Measurements from ENCODE around the gene CRNN.

Gene CRNN

DNA sequence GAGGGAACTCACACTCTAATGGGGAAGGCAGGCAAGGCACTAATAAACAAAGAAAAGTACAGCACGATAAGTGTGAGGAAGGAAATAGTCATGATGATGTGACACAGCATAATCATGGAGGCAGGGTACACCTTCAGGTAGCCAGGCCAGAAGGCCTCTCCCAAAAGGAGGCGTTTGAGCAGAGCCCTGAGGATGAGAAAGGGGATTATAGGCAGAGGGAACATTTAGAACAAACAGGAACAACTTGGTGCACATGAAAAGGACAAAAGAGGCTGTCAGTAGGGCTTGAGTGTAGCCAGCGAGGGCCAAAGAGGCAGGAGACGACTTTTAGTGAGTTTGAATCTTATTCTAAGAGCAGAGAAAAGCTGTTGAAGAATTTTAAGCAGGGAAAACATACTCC is 33.4 kb upstream of the CRNN start:
- Histone ChIP-seq H3K27ac (ENCODE audit: low read depth, low read length) (peak overlapping the region; percentile 56), H3K4me3 (ENCODE audit: low read length) (no peak overlapping the region), H3K36me3 (ENCODE audit: control insufficient read depth, insufficient read depth, low read length) (no peaks in the 10 kb centered on the region), H3K4me1 (ENCODE audit: control insufficient read depth, insufficient read depth, low read length) (peaks cover 14% of the 10 kb centered on the region), H3K27me3 (ENCODE audit: control insufficient read depth, insufficient read depth, low read length) (no peaks in the 10 kb centered on the region), H3K9ac (ENCODE audit: low read length) (no peak overlapping the region)

DNA sequence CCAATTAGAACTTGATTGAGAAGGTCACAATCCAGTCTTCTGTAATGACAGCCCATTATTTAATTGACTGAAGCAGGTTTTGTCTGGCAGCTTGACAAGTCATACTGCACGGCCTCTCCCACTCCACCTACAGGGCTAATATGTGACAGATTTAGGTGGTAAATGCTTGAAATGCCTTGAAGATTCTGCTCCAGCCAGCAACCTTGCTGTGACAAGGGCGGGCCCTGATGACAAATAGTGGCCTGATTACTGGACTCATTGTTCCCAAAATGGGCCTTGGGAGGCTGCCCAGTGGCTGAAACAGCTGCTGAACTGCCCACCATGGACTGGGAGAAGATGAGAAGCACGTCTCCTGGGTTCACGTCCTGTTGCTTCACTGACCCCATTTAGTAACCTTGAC is 30.0 kb upstream of the CRNN start:
- no peak overlapping the region for H3K9ac ChIP-seq (ENCODE audit: low read length)
- H3K36me3 ChIP-seq (ENCODE audit: control insufficient read depth, insufficient read depth, low read length): no peaks in the 10 kb centered on the region
- no peak overlapping the region for H3K27ac ChIP-seq (ENCODE audit: low read depth, low read length)
- H3K4me1 ChIP-seq (ENCODE audit: control insufficient read depth, insufficient read depth, low read length): peaks cover 19% of the 10 kb centered on the region
- H3K27me3 ChIP-seq (ENCODE audit: control insufficient read depth, insufficient read depth, low read length): no peaks in the 10 kb centered on the region
- no peak overlapping the region for H3K4me3 ChIP-seq (ENCODE audit: low read length)

DNA sequence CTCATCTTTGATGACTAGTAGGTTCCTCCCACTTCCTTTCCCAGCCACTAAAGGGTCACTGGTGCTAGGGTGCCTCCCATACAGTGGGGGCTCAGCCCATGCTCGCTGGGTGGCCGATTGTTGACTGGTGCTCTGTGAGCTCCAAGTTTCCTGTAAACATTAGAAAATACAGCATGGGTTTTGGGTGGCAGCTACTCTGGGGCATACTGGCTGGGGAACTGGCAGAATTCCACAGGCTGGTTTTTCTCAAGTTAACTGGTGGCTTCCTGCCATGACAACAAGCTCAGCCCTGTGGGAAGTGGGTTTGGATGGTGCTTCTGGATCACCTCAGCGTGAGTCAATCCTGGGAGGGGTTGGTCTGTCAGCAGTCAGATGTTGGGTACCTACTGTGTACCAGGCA is 28.7 kb upstream of the CRNN start:
- Histone ChIP-seq H3K27ac (ENCODE audit: low read depth, low read length) (no peak overlapping the region), H3K36me3 (ENCODE audit: control insufficient read depth, insufficient read depth, low read length) (no peaks in the 10 kb centered on the region), H3K4me3 (ENCODE audit: low read length) (no peak overlapping the region), H3K9ac (ENCODE audit: low read length) (no peak overlapping the region), H3K27me3 (ENCODE audit: control insufficient read depth, insufficient read depth, low read length) (no peaks in the 10 kb centered on the region), H3K4me1 (ENCODE audit: control insufficient read depth, insufficient read depth, low read length) (peaks cover 17% of the 10 kb centered on the region)

DNA sequence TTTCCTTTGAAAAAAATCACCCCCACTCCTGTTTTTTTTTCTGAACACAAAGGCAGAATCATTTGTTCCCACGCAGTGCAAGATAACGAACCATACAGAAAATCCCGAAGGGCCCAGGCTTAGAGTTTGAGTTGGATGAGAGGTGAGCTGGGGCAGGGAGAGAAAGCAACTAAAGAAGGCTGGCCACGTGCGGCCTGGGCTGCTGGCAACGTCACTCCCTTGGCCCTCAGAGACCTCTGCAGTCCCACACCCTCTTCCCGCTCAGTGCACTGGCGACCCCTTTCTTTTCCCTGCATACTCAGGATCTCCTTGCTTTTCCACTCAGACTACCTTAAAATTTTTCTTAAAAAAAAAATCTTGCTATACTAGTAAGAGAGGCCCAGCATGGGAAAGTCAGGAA is 28.2 kb upstream of the CRNN start:
- H3K4me1 ChIP-seq (ENCODE audit: control insufficient read depth, insufficient read depth, low read length): peaks cover 14% of the 10 kb centered on the region
- no peak overlapping the region for H3K4me3 ChIP-seq (ENCODE audit: low read length)
- no peaks in the 10 kb centered on the region for H3K36me3 ChIP-seq (ENCODE audit: control insufficient read depth, insufficient read depth, low read length)
- H3K27ac ChIP-seq (ENCODE audit: low read depth, low read length): no peak overlapping the region
- H3K9ac ChIP-seq (ENCODE audit: low read length): no peak overlapping the region
- H3K27me3 ChIP-seq (ENCODE audit: control insufficient read depth, insufficient read depth, low read length): no peaks in the 10 kb centered on the region

DNA sequence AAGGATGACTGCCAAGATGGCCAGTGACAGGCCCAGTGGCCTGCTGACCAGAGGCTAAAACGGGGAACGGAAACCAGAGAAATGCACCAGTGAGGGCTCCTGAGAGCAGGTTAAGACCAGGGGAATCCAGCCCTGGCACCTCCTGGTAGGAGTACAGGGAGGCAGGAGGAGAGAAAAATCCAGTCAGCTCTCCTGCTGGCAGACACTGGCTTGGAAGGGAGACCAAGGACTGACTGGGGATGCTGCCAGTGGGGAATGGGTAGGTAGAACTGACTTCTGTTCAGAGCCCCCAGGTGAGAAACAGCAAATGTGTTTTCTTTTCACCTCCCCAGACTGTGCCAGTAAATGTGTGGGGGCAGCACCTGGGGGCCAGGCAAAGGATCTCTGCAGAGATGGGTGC is 27.7 kb upstream of the CRNN start:
- H3K27me3 ChIP-seq (ENCODE audit: control insufficient read depth, insufficient read depth, low read length): no peaks in the 10 kb centered on the region
- H3K4me1 ChIP-seq (ENCODE audit: control insufficient read depth, insufficient read depth, low read length): peaks cover 12% of the 10 kb centered on the region
- no peak overlapping the region for H3K4me3 ChIP-seq (ENCODE audit: low read length)
- no peak overlapping the region for H3K9ac ChIP-seq (ENCODE audit: low read length)
- H3K27ac ChIP-seq (ENCODE audit: low read depth, low read length): no peak overlapping the region
- H3K36me3 ChIP-seq (ENCODE audit: control insufficient read depth, insufficient read depth, low read length): no peaks in the 10 kb centered on the region

DNA sequence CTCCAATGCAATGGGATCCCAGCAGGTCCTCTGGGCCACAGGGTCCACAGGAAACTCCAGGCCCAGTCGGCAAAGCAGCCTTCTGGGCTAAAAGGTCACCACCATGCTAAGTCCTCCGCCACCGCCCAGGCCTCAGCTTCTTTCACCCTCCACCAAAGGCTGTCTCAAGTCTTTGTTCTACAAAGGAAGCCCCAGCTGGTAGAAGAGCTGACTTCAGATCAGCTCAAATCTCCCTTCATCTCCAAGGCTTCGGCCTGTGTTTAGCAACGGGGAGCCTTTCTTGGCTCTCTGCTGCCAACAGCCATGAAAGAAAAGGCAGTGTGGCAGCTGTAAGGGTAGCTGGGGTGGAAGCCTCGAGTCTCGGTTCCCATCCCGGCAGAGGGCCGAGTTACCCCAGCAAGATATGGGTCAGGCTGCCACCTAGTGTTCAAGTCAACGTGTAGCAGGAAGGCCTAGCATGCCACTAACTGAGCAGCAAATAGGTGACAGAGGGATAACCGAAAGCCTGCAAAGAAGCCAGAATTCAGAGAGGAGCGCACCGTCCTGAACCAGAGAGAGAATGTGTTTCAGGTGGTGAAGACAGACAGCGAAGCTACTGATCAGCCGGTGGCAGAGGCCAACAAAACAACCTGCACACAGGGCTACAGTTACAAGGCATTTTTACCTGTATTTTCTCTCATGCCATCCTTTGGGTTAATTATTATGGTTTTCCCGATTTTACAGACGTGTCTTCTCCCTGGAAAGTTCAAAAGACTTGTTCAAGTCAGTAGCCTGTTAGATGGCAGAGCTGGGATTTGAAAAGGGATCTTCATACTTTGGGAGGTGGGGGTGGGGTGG is 26.8 kb upstream of the CRNN start:
- H3K9ac ChIP-seq (ENCODE audit: low read length): no peak overlapping the region

DNA sequence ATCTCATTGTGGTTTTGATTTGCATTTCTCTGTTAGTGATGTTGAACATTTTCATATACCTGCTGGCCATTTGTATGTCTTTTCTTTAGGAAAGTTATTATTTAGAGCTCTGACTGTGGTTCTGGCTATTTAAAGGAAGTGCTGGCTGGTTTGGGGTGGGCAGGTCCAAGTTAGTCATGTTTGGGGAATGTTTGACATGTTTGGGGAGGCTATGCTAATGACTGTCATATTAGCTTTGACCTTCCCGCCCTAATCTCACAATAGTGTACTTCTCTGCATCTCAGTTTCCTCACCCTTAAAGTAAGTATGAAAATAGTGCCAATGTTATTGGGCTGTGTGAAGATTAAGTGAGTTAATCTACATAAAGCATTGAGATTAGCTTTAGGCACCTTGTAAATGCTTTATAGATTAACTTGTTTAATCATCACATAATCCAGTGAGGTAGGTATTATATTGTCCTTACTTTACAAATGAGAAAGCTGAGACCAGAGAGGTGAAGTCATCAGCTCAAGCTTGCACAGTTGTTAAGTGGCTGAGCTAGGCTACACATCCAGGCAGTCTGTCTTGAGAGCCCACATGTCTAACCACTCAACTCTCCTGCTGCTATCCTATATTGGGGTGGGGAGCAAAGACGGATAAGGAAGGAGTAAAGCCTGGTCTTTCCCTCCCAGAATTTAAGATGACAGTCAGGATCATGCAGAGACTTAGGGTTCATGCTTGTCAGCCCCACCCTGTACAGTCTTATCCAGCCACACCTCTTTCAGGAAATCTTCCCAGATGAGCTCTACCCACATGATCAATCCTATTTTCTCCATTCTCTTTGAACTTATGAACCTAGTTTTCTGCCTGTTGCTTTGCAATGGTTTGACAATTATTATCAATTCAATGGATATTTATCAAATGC is 22.8 kb upstream of the CRNN start:
- Histone ChIP-seq H3K4me3 (ENCODE audit: low read length) (no peak overlapping the region), H3K27me3 (ENCODE audit: control insufficient read depth, insufficient read depth, low read length) (no peaks in the 10 kb centered on the region), H3K9ac (ENCODE audit: low read length) (no peak overlapping the region), H3K36me3 (ENCODE audit: control insufficient read depth, insufficient read depth, low read length) (no peaks in the 10 kb centered on the region), H3K27ac (ENCODE audit: low read depth, low read length) (no peak overlapping the region), H3K4me1 (ENCODE audit: control insufficient read depth, insufficient read depth, low read length) (peaks cover 5% of the 10 kb centered on the region)

More for the DNA sequence above, 26.8 kb upstream of the CRNN start:
- H3K36me3 ChIP-seq (ENCODE audit: control insufficient read depth, insufficient read depth, low read length): no peaks in the 10 kb centered on the region
- H3K27ac ChIP-seq (ENCODE audit: low read depth, low read length): no peak overlapping the region
- no peaks in the 10 kb centered on the region for H3K27me3 ChIP-seq (ENCODE audit: control insufficient read depth, insufficient read depth, low read length)
- H3K4me1 ChIP-seq (ENCODE audit: control insufficient read depth, insufficient read depth, low read length): peaks cover 12% of the 10 kb centered on the region
- H3K4me3 ChIP-seq (ENCODE audit: low read length): no peak overlapping the region

DNA sequence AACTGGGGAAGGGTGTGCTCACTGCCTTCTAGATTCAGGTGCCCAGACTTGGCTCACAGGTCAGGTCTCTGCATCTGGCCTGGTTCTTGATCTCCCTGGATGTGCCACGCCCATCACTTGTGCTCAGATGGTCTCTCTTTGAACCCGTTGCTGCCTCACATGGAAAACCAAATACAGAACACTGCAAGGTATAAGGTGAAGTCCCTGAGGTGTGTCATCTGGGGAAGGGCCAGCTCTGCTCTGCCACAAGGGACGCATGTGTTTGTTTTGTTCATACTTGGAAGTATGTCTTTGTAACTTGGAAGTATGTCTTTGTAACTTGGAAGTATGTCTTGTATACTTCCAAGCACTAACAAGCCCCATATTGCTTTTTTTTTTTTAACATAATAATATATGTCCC is 13.4 kb upstream of the CRNN start:
- H3K4me1 ChIP-seq (ENCODE audit: control insufficient read depth, insufficient read depth, low read length): no peaks in the 10 kb centered on the region
- H3K27ac ChIP-seq (ENCODE audit: low read depth, low read length): no peak overlapping the region
- H3K36me3 ChIP-seq (ENCODE audit: control insufficient read depth, insufficient read depth, low read length): no peaks in the 10 kb centered on the region
- H3K27me3 ChIP-seq (ENCODE audit: control insufficient read depth, insufficient read depth, low read length): no peaks in the 10 kb centered on the region
- no peak overlapping the region for H3K4me3 ChIP-seq (ENCODE audit: low read length)
- no peak overlapping the region for H3K9ac ChIP-seq (ENCODE audit: low read length)

DNA sequence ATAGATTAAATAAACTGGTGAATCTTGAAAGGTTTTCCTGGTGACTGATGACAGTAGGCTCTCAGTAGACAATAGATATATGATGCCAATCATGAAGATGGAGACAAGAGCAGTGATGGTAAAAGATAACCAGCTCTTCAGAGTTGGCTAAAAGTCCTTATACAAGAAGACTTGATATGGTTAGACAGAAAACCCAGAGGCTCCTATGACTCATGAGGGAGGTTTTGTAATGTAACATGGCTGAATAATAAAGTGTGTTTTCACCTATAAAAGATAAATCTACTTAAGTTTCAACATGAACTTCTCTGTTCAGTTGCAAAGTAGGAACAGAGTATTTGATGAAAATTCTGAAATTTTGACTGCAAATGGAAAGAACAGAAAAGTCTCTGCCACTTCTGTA is 12.7 kb upstream of the CRNN start:
- Histone ChIP-seq H3K36me3 (ENCODE audit: control insufficient read depth, insufficient read depth, low read length) (no peaks in the 10 kb centered on the region), H3K4me3 (ENCODE audit: low read length) (no peak overlapping the region), H3K27me3 (ENCODE audit: control insufficient read depth, insufficient read depth, low read length) (no peaks in the 10 kb centered on the region), H3K27ac (ENCODE audit: low read depth, low read length) (no peak overlapping the region), H3K9ac (ENCODE audit: low read length) (no peak overlapping the region), H3K4me1 (ENCODE audit: control insufficient read depth, insufficient read depth, low read length) (no peaks in the 10 kb centered on the region)

DNA sequence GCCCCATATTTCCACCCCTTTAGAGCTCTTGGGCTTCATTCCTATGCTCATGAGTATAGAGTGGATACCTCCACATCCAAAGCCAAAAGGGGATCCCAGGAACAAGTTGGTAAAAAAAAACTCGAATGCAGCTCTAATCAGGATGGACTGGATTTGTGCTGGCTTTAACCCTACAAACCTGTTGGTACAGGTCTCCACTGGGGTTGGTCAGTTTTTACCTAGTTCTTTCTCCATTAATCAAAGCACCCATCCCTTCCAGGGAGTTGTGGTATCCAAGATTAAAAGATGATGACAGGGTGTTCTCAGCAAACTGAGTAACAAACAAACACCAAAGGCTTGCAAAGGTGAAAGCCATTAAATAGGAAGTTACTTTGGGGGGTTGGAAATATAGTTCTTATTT is 5.9 kb upstream of the CRNN start:
- Histone ChIP-seq H3K9ac (ENCODE audit: low read length) (no peak overlapping the region), H3K4me1 (ENCODE audit: control insufficient read depth, insufficient read depth, low read length) (no peaks in the 10 kb centered on the region), H3K36me3 (ENCODE audit: control insufficient read depth, insufficient read depth, low read length) (no peaks in the 10 kb centered on the region), H3K27ac (ENCODE audit: low read depth, low read length) (no peak overlapping the region), H3K4me3 (ENCODE audit: low read length) (no peak overlapping the region), H3K27me3 (ENCODE audit: control insufficient read depth, insufficient read depth, low read length) (no peaks in the 10 kb centered on the region)

DNA sequence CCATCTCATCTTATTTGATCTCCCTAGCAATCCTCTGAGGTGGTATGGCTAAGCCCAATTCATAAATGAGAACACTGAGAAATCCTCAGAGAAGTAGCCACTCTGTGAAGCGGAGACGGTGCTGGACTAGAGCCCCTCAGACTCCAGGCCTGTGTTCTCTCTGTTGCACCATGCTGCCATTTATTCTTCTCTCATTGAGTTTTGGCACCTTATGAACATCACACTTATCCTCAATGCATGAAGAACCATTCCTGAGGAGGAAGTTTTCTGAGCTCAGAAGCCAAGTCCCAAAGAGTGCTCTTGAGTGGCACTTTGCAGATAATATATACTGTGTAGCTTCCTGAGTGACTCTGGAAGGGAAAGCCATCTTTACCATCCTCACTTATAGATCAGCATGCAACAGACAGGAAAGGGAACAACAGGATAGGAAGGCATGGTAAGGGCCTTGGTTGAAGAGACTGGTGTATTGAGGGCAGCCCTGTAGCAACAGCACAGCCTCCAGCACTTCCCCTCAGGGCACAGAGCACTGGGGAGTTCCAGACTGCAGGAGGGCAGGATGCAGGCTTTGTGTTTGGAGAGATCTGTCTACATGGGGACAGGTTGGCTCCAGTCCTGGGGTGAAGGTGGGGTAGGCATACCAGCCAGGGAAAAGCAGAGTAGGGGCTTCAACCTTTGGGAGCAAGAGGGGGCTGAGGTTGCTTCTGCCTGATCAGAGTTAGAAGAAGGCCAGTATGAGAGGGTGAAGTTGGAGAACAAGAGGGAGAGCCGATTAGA is 1.6 kb upstream of the CRNN start:
- Histone ChIP-seq H3K36me3 (ENCODE audit: control insufficient read depth, insufficient read depth, low read length) (no peaks in the 10 kb centered on the region), H3K27me3 (ENCODE audit: control insufficient read depth, insufficient read depth, low read length) (no peaks in the 10 kb centered on the region), H3K4me3 (ENCODE audit: low read length) (no peak overlapping the region), H3K27ac (ENCODE audit: low read depth, low read length) (no peak overlapping the region), H3K4me1 (ENCODE audit: control insufficient read depth, insufficient read depth, low read length) (no peaks in the 10 kb centered on the region), H3K9ac (ENCODE audit: low read length) (no peak overlapping the region)

DNA sequence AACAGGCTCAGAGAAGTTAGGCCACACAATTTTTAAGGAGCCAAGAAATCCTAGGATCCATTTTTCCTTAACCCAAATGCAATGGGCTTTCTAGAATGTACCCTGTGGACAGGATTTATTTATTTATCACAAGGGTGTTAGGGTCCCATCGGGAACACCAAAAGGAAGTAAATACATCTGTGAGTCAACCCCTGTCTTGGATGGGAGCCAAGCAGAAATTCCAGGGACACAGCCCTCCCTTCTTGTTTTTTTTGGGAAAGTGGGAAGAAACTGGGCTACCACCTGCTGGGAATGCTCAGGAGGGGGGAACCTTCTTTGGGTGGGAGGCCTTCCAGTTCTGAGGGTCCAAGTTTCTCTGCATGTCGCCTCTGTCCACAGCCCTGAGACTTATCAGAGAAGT is 1.3 kb downstream of the CRNN start:
- Histone ChIP-seq H3K27me3 (ENCODE audit: control insufficient read depth, insufficient read depth, low read length) (no peaks in the 10 kb centered on the region), H3K4me1 (ENCODE audit: control insufficient read depth, insufficient read depth, low read length) (no peaks in the 10 kb centered on the region), H3K9ac (ENCODE audit: low read length) (no peak overlapping the region), H3K4me3 (ENCODE audit: low read length) (no peak overlapping the region), H3K27ac (ENCODE audit: low read depth, low read length) (no peak overlapping the region), H3K36me3 (ENCODE audit: control insufficient read depth, insufficient read depth, low read length) (no peaks in the 10 kb centered on the region)

Measured in rectal smooth muscle tissue (tissue), 1 donor.